Prostate gland (tissue), 2 donors: Measurements from ENCODE around the gene KLHL36.

Experiments
- CTCF ChIP-seq, 4 experiments: fragments of 200-600 bp in 2 of 4; fragments of 450-650 bp in 2 of 4; sonication (generic) in 2 of 4; IDR thresholded peaks; 1 replicate in 3 of 4; 2 replicates in 1 of 4; pipeline ENCODE4 v1.5.1; 2016 to 2019; ENCODE audit warnings: antibody characterized with exemption in 4 of 4, mild to moderate bottlenecking in 2 of 4, moderate library complexity in 2 of 4
- POLR2A ChIP-seq: fragments of 450-650 bp; IDR thresholded peaks from one replicate; pipeline ENCODE4 v1.6.1; 2016; ENCODE audit warnings: antibody characterized with exemption, mild to moderate bottlenecking

- no peak for TF ChIP-seq CTCF (IDR thresholded peaks at IDR 0.05)
- TF ChIP-seq POLR2A = no peak
These were observed 40.8 kb downstream of the KLHL36 start for GRCh38 chr16:84689111-84689510.
